GM21723 (cell line): ENCODE data around the gene SBSN.
A peak's percentile ranks its signal among the peaks of the same experiment; 100 is the strongest.

Experiments
- ATAC-seq: cut with Tn5 transposase; IDR thresholded peaks from one replicate; pipeline ENCODE4 v1.9.1; 2021; ENCODE audit warnings: mild to moderate bottlenecking, moderate library complexity; ENCODE audit not compliant: unreplicated experiment

The SBSN gene

DNA sequence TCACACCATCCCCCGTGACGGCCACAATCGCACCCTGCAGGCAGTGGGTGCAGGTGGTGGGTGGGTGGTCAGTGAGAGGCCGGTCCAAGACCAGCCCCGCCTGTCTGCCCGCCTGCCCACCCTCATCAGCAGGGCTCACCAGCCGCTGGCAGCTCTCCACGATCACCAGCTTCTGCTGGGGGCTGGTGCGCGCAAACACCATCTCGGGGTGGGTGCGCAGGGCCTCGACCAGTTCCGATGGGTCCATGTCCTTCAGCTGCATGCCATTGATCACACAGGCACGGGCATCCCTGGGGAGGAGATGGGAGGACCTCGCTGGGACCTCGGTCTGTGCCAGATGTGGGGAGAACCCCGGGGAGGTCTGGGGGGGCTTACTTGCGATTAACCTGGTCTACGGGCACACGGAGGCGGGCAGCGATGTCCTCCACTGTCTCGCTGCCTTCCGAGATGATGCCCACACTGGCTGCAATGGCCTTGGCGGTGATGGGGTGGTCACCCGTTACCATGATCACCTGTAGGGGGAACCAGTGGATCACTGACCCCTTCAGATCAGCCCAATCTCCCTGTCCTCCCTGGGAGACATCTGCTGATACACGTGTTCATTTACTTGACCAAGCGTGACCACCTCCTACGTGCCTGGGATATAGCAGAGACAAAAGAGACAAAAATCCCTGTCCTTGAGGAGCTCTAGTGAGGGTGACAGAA lies 27.3 kb upstream of the SBSN start:
- no peak for ATAC-seq

DNA sequence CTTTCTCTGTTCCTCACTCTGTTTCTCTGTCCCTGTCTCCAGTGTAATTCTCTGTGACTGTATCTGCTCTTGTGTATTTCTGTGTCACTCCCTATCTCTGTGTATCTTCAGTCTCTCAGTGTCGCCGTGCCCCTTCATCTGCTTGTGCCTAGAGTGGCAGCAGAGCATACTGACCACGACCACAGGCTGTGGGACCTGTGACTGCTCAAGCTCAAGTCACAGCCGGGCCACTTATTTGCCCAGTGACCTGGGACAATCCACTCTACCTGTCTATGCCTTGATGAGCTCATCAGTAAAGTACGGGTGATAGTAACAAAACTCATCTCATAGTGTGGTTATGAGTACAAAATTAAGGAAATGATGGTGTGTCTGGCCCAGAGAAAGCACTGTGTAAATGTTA lies 26.0 kb upstream of the SBSN start:
- ATAC-seq: no peak

DNA sequence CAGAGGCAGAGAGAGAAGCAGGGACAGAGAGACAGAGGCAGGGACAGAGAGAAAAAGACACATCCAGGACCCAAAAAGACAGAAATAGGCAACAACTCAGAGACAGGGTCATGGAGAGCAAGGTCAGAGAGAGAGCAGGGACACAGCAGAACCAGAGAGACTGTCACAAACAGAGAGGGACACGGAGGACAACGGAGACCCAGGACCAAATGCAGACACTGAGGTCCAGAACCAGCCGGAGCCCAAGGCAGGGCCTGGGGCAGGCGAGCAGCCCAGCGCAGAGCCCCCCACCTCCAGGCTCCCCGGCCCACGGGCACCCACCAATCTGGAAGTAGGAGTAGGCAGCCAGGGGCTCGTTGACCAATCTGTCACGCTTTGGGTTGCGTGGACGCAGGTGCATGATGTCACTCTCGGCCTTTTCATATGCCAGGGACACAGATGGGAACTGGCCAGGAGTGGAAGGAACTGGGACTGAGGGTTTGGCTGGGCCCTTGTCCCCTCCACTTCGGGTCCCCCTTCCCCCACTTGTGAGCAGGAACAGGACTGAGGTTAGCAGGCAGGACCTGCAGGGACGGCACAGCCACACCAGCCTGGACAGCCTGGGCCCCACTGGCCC lies 25.4 kb upstream of the SBSN start:
- no peak for ATAC-seq

DNA sequence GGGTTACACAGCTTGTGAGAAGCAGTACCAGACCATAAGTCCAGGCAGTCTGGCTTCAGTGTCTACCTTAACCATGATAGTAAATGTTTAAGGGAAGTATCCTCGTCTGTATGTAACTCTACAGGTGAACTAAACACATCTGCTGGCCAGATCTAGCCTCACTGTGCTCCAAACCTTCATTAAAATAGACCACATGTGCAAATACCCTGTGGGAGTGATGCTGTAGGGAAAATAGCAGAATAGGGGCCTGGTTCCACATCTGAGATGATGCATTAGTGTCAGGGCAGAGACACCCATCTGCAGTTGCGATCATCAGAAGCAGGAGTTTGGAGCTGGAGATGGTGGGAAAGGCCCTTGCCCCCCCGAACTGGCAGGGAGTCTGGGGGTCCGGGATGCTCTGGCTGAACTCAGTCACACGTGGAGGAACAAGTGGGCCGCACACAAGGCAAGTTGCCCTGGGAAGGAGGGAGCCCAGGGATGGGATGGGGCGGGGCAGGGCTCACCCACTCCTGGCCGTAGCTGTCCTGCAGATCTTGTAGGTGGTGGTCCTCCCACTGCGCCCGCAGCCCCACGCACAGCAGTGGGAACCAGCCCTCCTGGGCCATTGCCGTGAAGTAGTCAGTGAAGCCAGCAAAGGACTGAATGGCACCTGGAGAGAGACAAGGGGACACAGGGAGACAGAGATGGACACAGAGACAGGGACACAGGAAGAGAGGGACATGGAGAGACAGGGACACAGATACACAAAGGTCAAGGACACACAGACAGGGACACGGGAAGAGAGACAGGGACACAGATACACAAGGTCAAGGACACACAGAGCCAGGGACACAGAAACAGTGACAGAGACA lies 24.6 kb upstream of the SBSN start:
- ATAC-seq: no peak

DNA sequence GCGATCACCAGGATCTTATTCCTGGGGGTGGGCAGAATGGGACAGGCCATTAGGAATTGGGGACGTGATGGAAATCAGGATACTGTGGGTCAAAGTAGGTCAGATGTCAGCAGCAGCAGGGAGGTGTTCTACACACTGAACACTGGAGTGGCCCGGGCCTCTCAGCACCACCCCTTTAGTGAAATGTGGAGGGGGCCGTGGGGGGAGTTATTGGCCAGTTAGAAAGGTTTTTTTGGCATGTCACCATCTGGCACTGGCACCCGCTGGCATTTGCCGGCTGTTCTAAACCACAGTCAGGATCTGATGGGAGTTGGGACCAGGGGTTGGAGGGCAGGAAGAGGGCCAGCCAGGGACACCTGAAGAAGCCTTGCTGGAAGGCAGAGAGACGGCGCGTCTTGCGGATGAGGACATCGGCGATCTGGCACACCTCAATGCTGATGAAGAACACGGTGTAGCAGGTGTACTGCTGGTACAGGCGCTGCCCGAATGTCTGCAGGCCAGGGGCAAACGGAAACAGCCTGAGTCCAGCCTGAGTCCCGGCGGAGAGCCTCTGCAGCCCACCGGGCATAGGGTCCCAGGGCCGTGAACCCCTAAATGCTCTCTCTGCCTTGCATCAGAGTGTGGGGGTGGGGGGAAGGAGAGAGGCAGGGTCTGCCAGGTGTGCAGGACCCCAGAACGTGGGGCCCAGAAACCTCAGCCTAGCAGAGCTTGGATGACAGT lies 23.1 kb upstream of the SBSN start:
- no peak for ATAC-seq

DNA sequence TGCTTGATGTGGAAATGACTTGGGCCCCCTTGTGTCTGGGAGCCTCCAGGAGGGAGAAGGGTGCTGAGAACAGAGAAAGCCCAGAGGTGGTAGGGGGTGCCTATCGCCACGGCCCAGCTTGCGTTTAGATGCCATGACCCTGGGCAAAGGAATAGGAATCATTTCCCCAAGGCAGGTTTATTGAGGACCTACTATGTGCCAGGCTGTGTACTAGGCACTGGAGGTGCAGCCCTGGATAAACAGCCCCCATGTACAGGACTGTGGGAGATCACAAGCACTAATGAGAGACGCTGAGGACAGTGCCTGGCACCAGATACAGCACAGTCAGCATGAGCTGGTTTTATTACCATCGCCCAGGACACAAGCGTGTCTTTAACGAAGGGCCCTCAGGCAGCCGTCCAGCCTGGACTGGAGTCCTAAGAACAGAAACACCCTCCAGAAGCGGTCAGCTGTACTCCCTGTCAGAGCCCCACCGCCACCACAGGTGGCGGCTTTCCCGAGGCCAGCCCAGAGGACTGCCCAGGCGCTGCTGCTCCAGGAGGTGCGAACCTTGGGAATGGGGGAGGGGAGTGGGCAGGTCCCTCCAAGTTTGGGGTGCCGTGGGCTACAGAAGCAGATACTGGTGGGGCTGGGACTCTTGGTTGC lies 21.9 kb upstream of the SBSN start:
- no peak for ATAC-seq

DNA sequence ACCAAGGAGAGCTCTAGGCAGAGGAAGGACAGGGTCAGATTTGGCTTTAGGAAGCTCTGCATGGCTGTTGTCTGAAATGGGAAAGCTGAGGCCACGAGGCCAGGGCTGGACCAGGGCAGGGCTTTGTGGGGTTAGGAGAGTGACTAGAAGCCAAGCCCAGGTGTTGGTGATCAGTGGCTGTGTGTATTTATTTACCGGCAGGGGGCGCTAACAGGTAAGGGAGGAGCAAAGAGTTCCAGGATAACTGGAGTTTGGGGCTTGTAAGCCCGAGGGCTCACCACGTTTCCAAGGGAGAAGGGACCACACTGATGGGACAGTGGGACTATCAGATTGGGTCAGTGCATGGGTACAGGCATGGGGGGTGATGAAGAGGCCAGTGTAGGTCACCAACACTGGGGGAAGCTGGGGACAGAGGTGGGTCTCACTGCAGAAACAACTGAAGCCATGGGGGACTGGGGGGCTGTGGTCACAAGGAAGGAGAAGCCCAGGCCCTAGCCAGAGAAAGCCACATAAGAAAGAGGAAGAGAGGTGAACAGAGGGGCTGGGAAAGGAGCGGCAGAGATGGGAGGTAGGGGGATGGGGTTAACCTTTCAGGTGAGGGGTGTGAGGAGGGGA lies 21.2 kb upstream of the SBSN start:
- ATAC-seq: no peak

DNA sequence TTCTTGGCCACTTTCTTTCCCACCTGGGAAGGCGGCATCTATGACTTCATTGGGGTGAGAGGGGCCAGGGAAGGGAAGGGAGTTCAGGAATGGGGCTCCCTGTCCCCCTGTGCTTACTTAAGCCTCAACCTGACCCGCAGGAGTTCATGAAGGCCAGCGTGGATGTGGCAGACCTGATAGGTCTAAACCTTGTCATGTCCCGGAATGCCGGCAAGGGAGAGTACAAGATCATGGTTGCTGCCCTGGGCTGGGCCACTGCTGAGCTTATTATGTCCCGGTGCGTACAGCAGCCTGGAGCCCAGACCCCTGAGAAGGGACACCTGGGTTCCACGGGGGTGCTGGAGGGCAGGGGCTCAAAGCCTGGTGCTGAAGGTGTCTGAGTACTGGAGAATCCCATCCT lies 18.4 kb upstream of the SBSN start:
- ATAC-seq: no peak

DNA sequence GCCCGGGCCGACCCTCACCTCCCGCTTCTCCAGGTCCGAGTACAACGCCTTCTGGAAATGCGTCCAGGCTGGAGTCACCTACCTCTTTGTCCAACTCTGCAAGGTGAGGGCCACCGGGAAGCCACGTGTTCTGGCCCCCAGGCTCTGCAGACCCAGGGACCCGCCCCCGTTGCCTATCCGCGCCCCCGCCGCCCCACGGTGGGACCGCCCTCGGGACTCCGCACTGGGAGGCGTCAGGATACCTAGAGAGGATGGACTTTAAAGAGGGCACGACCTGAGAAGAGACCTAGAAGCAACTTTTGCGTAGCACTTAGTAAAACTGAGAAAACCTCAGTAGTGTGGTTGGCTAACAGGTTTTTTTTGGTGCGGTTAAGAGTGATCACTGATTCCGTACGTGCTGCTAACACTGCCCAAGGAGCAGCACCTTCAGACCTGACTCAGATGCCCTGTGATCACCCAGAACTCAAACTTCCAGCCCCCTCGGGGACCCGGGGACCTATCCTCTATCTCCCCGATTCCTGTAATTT lies 17.8 kb upstream of the SBSN start:
- peak; percentile 36 for ATAC-seq

DNA sequence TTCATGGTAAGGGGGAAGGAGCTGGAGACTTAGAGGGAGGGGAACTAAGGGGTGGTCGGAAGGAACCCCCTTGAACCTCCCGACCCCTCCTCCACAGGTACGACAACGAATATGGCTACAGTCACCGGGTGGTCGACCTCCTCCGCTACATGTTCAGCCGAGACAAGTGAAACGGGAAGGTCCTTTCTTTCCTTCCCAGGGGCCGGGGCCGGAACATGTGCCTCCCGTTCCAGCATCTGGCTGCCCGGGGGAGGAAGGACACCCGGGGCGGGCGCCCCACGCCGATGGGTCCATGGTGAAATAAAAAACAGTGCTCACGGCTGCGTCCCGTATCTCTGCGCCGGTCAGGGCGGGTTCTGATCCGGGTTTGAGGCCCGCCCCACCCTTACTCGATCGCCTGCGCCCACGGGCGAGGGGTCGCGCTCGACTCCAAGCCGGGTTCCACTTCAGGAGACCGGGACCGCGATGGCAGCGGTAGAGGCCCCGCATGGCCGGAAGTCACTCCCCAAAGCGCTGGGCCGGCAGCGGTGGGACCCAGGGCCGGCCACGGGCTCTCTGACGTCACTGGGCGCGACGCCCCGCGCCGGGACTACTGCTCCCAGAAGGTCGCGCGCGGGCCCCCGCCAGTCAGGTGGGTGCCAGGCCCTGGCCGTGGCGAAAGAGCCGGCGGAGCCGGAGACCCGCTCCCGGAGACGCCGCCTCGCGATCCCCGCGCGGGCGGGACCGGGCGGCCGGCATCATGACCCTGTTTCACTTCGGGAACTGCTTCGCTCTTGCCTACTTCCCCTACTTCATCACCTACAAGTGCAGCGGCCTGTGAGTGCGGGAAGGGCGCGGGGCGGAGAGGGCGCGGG lies 17.1 kb upstream of the SBSN start, which contains the start of gene TMEM147:
Gene TMEM147, plus strand, starts transcription at position 626 of the 854 bp plus-strand sequence. Its CDS starts 114 bp downstream, at position 740.
- peak; percentile 78 for ATAC-seq

DNA sequence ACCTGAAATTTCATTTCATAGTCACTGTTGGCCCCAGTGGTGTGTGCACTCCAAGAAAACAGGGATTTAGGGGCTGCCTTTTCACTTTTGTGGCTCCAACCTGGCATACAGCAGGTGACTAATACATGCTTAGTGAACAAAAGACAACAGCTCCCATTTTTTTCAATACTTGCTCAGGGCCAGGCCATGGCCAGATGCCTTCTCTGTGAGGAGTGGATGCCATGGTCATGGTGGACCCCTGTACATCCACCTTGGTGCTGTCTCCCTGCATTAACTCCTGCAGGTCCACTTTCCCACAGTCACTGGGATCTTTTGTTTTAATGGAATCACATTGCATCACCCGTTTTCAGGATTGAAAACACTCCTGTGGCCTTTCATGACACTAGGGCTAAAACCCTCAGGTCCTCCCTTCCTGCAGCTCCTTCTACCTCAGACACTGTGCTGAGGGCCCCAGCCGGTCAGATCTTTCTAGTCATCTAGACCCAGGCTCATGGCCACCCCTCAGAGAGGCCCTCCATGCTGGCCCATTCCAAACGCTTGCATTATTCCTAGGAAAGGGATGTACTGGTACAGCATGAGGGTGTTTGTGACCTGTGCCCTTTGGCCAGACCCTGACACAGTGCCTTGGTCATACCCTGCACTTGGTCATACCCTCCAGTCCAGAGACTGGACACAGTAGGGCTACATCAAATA lies 16.1 kb upstream of the SBSN start:
- ATAC-seq: no peak

DNA sequence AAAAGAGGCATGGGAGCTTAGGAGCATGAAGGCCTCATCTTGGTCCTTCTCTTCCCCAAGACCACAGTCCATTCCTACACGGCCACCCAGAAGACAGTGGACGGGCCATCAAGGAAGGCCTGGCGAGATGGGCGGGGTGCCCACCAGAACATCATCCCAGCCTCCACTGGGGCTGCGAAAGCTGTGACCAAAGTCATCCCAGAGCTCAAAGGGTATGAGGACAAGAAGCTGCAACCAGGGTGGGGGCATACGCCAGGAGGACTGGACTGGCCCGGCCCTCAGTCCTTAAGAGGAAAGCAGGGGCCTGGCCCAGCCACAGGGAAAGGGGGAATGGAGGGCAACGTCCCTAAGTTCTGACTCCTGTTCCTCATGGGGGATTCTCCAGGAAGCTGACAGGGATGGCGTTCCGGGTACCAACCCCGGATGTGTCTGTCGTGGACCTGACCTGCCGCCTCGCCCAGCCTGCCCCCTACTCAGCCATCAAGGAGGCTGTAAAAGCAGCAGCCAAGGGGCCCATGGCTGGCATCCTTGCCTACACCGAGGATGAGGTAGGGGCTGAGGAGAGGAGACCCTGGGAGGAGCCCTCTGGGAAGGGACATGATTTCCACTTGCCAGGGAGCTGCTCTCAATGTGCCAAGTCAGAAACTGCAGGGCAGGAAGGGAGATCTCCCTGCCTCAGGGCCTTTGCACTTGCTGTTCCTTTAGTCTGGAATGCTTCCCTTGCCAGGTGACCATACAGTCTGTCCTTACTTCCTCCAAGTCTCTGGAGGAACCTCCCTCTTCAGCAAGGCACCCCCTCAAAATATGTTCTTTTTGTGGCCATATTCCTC lies 15.4 kb upstream of the SBSN start:
- ATAC-seq: no peak

DNA sequence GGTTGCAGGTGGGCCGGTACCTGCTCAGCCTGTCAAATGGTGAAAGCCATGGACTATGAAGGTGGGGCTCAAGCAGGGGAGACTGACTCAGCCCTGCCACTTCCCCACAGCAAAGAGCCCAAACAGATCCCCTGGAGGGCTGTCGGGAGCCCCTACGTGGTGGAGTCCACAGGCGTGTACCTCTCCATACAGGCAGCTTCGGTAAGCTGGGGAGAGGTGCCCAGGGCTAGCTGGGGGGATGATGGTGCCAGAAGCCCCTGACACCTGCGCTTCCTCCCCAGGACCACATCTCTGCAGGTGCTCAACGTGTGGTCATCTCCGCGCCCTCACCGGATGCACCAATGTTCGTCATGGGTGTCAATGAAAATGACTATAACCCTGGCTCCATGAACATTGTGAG lies 14.1 kb upstream of the SBSN start:
- no peak for ATAC-seq

DNA sequence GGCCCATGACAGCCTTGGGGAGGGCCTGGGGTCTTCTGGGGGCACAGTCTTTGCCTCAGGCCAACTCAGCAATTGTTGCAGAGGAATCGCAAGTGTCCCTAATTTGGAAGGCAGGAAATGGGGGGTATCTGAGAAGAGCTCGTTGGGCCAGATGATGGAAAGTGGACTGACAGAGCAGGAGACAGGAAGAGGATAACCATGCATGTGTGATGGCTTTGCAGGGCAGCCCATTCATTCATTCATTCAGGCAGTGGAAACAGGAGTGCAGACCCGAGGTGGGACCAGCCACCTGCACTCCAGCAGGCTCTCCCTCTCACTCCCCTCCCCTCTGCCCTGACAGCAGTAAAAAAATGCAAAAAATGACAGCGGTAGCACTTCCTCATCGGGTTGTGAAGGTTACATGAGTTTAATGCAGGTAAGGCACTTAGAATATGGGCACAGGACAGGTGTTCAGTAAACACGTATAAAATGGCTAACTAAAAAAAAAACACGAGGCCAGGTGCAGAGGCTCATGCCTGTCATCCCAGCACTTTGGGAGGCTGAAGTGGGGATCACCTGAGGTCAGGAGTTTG lies 12.3 kb upstream of the SBSN start:
- no peak for ATAC-seq

DNA sequence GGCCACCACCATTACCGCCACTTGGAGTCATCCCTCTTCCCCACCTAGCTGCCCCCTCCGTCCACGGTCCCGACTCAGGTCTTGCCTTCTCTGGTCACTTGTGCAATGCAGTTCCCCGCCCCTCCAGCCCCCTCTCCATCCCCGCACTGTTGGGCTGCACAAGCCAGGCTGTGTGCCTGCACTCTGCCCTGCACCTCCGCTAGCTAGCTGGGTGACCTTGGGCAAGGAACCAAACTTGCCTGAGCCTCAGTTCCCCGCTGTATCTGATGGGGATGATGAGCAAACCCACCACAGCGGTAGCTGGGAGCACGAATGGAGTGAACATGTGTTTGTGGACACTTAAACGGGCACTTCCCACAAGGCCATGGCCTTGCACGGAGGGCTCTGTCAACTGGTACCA lies 11.7 kb upstream of the SBSN start:
- ATAC-seq: no peak

DNA sequence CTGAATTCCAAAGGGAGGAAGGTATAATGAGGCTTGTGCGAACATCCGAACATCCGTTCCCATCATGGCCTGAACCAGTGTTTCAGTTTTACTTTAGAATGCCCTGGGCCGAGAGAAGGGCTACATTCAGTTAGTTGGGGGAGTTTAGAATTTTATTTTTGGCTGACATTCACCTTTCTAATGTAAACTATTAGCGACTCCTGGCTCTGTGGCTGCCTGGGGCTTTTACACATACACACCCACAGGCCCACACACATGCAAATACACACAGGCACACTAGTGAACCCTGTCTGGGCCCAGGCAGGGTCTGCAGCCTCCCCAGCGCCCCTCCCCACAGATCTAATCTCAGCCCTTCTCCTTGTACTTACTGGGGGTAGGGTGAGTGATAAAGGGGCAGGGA lies 11.2 kb upstream of the SBSN start:
- ATAC-seq: no peak

DNA sequence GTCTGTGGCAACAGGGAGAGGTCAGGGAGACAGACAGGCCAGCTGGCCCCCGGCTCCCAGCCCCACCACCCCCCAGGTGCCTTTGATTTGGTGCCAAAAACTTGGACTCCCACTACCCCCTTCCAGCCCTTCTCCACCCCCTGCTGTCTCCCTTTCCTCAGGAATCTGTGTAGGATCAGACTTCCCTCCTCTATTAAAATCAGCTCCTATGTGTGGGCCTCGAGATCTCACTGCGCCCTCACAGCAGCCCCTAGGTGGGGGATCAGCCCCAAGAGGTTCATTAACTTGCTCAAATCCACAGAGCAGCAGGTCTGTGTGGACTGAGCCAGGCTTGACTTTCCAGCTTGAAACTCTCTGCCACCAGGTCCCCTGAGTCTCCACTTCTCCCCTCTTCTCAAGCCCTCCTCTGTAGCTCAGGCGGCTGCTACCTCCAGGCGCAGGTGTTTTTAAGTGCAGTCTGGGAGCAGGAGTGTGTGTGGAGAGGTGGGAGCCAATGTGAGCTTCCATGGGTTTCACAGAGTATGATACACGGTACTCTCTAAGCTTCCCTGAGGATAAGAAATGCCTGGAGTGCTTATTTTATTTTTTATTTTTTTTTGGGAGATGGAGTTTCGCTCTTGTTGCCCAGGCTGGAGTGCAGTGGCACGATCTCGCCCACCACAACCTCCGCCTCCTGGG lies 6.8 kb upstream of the SBSN start:
- no peak for ATAC-seq
